Epithelial cell of esophagus (primary cell): Measurements from ENCODE around the gene RRP36.
"Not testable (repeated sequence)": the region's sequence is repeated elsewhere in the genome, so short reads cannot be mapped to it uniquely, and the experiment has no call there.

Experiments
- DNase-seq: peaks from one replicate; pipeline ENCODE4 v3.0.0; 2010; ENCODE audit warnings: low read depth
- H3K4me3 ChIP-seq: 2 replicates; pipeline ENCODE4 v1.5.1; 2011; ENCODE audit warnings: mild to moderate bottlenecking, low read length, control low read depth
- CTCF ChIP-seq: IDR thresholded peaks from 2 replicates; pipeline ENCODE4 v1.5.1; 2011; ENCODE audit warnings: low read depth, mild to moderate bottlenecking, low read length, control low read depth, inconsistent platforms; ENCODE audit not compliant: insufficient read depth; ENCODE audit errors: missing control alignments

RRP36 gene

GRCh38 chr6:42989923-42990322 is 31.5 kb upstream of the RRP36 start:
- H3K4me3 ChIP-seq: no peak overlapping the region
- no peak for DNase-seq
- no peak for TF ChIP-seq CTCF

DNA sequence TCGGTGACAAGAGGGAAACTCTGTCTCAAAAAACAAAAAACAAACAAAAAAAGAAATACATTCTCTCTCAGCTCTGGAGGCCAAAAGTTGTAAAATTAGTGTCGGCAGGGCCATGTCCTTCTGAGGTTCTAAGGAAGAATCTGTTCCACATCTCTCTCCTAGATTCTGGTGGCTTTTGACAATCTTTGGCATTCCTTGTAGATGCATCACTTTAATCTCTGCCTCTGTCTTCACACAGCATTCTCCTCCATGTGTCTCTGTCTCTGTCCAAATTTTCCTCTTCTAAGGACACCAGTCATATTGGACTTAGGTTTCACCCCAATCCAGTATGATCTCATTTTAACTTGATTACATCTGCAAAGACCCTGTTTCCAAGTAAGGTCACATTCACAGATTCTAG is 28.0 kb upstream of the RRP36 start:
- no peak for DNase-seq
- no peak overlapping the region for H3K4me3 ChIP-seq
- no peak for TF ChIP-seq CTCF

DNA sequence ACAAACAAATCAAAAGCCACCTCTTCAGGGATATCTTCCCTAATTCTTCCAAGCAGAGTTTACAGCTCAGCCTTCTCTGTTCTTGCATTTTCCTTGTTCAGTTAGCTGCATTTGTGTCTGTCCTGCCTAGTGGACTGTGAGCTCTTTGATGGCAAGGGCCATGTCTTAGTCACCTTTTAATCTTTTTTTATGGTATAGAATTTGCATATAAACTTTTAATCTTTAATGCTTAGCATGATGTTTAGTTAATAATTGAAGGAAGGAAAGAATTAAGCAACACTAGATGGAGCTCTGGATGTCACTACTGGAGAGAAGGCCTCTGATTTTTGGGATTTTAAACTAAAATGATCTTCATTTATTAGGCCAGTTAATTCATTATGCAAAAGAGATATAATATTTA is 24.9 kb upstream of the RRP36 start:
- DNase-seq: no peak
- H3K4me3 ChIP-seq: no peak overlapping the region
- no peak for TF ChIP-seq CTCF

DNA sequence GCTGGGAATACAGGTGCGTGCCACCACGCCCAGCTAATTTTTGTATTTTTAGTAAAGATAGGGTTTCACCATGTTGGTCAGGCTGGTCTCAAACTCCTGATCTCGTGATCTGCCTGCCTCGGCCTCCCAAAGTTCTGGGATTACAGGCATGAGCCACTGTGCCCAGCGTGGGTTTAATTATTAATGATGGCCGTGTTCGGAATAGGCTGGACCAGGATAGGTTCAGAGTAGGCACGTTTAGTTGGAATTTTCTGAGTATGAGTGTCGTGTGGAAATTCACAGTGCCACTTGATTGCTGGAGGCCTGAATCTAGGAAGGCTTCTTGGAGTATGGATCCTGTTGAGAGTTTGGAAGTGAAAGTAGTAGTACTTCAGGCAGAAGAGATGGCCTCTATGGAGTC is 23.2 kb upstream of the RRP36 start:
- H3K4me3 ChIP-seq, DNase-seq: not testable (repeated sequence)

DNA sequence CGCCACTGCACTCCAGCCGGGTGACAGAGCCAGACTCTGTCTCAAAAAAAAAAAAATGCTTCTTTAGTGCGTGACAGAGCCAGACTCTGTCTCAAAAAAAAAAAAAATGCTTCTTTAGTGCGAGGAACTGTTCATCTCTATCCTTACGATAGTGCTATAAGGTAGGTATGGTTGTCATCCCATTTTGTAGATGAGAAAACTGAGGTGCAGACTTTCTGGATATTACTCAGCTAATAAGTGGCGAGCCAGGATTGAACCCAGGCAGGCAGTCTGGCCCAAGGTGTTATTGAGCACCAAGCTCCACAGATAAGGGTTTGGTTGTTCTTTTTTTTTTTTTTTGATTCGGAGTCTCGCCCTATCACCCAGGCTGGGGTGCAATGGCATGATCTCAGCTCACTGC is 19.6 kb upstream of the RRP36 start:
- TF ChIP-seq CTCF: no peak

GRCh38 chr6:43005844-43006243 is 15.6 kb upstream of the RRP36 start:
- H3K4me3 ChIP-seq: no peak overlapping the region
- DNase-seq: peak; percentile 67
- no peak for TF ChIP-seq CTCF

More for the DNA sequence above, 19.6 kb upstream of the RRP36 start:
- DNase-seq: no peak
- H3K4me3 ChIP-seq: no peak overlapping the region

DNA sequence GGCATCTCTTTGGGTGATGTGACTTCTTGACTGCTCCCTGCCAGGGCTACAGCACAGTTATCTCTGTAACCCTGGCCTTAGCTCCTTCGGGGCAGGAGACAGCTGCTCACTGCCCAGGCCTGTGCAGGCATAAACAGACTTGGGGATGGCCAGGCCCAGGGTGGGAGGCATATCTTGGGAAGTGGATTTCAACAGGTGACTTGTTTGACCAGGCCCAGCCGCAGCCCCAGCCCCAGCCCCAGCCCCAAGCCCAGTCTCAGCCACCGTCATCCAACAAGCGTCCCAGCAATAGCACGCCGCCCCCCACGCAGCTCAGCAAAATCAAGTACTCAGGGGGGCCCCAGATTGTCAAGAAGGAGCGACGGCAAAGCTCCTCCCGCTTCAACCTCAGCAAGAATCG is 15.2 kb upstream of the RRP36 start:
- TF ChIP-seq CTCF: no peak
- H3K4me3 ChIP-seq: no peak overlapping the region
- DNase-seq: no peak

- no peak for DNase-seq
- H3K4me3 ChIP-seq: no peak overlapping the region
- TF ChIP-seq CTCF: no peak
Measured at GRCh38 chr6:43007126-43007525, 14.3 kb upstream of the RRP36 start.
